Rectal smooth muscle tissue (tissue), 1 donor: Measurements from ENCODE around the gene USP30.
"Not testable (repeated sequence)": the region's sequence is repeated elsewhere in the genome, so short reads cannot be mapped to it uniquely, and the experiment has no call there.

Experiments used
- H3K27ac ChIP-seq: one replicate; pipeline ENCODE4 v1.7.0; 2013; ENCODE audit warnings: low read depth, low read length, inconsistent platforms
- H3K27me3 ChIP-seq: one replicate; pipeline ENCODE4 v1.7.0; 2013; ENCODE audit warnings: low read length; ENCODE audit not compliant: control insufficient read depth, insufficient read depth
- H3K36me3 ChIP-seq: one replicate; pipeline ENCODE4 v1.7.0; 2013; ENCODE audit warnings: low read length; ENCODE audit not compliant: control insufficient read depth, insufficient read depth
- H3K4me1 ChIP-seq: one replicate; pipeline ENCODE4 v1.7.0; 2013; ENCODE audit warnings: low read length; ENCODE audit not compliant: control insufficient read depth, insufficient read depth
- H3K4me3 ChIP-seq: one replicate; pipeline ENCODE4 v1.7.0; 2013; ENCODE audit warnings: low read length
- H3K9ac ChIP-seq: one replicate; pipeline ENCODE4 v1.7.0; 2013; ENCODE audit warnings: low read length

The USP30 gene

DNA sequence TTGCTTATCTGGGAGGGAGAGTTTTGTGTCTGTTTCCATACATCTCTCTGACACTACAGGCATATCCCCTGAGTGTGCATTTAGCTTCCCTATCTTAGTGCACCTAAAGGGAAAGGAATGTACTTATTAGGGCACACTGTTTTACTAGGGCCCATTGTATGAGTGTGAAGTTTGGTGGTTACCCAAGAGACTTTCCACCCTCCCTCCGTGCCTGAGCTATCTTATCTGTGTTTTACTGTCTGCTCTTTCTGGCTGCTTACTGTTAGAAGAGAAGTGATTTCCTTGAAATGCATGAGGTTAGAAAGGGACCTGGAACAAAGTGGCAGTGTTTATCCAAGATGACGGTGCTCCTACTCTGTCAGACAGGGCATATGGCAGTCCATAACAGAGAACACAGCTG, 23.0 kb upstream of the USP30 start:
- Histone ChIP-seq H3K4me3 (no peak overlapping the region), H3K27me3 (no peaks in the 10 kb centered on the region), H3K9ac (no peak overlapping the region), H3K4me1 (no peaks in the 10 kb centered on the region), H3K36me3 (no peaks in the 10 kb centered on the region), H3K27ac (no peak overlapping the region)

GRCh38 chr12:109033239-109034196, 18.9 kb upstream of the USP30 start:
- H3K27ac ChIP-seq: no peak overlapping the region
- no peaks in the 10 kb centered on the region for H3K27me3 ChIP-seq
- H3K4me1 ChIP-seq: no peaks in the 10 kb centered on the region
- H3K4me3 ChIP-seq: no peak overlapping the region
- H3K9ac ChIP-seq: no peak overlapping the region
- H3K36me3 ChIP-seq: no peaks in the 10 kb centered on the region

GRCh38 chr12:109036975-109037374, 15.4 kb upstream of the USP30 start:
- no peaks in the 10 kb centered on the region for H3K36me3 ChIP-seq
- H3K4me1 ChIP-seq: no peaks in the 10 kb centered on the region
- no peak overlapping the region for H3K4me3 ChIP-seq
- no peak overlapping the region for H3K27ac ChIP-seq
- no peaks in the 10 kb centered on the region for H3K27me3 ChIP-seq
- no peak overlapping the region for H3K9ac ChIP-seq

DNA sequence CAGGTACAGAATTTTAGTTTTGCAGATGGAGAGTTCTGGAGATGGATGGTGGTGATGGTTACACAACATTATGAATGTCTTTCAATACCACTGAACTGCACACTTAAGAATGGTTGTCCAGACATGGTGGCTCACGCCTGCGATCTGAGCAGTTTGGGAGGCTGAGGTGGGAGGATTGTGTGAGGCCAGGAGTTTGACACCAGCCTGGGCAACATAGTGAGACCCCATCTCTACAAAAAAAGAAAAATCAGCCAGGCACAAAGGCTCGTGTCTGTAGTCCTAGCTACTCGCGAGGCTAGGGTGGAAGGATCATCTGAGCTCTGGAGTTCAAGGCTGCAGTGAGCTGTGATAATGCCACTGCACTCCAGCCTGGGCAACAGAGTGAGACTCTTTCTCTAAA, 8.1 kb upstream of the USP30 start:
- H3K4me3 ChIP-seq: no peak overlapping the region
- H3K27ac ChIP-seq: no peak overlapping the region

DNA sequence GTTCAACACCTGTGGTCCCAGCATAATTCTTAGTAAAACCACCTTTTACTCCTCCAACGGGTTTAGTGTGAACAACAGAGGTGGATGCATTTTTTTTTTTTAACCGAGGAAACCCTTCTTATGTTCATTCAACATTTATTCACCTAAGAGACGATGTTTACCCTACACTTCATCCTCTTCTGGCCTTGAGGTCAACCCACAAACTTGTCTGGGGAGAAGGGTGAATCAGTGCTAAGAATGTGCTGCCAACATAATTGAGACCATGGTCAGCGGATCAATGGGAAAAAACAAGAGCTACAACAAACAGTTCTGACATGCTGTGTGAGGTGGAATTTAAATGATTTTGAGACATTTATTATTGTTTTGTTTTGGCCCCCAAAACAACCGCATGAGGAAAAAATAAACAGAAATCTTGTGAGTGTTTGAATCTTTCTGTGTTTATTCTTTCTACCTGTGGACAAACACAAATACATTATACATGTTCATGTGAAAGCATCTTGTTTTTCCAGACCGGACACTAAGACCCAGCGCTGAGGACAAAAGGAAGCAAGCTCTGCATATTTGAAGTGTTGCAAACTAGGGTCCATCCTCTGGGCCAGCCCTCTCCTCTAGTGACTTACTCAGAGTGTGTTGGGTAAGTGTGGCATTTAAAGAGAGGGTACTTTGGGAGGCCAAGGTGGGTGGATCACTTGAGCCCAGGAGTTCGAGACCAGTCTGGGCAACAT, 5.1 kb upstream of the USP30 start:
- Histone ChIP-seq H3K27ac (no peak overlapping the region), H3K4me1 (peaks cover 3% of the 10 kb centered on the region), H3K4me3 (no peak overlapping the region), H3K9ac (no peak overlapping the region), H3K36me3 (no peaks in the 10 kb centered on the region), H3K27me3 (no peaks in the 10 kb centered on the region)

More for the DNA sequence above, 8.1 kb upstream of the USP30 start:
- Histone ChIP-seq H3K36me3 (no peaks in the 10 kb centered on the region), H3K9ac (no peak overlapping the region), H3K4me1 (no peaks in the 10 kb centered on the region), H3K27me3 (no peaks in the 10 kb centered on the region)

- H3K4me3 ChIP-seq, H3K27me3 ChIP-seq, H3K36me3 ChIP-seq, H3K27ac ChIP-seq, H3K4me1 ChIP-seq, H3K9ac ChIP-seq: not testable (repeated sequence)
Measured at GRCh38 chr12:109048706-109049105, 3.7 kb upstream of the USP30 start.

GRCh38 chr12:109049794-109050193, 2.6 kb upstream of the USP30 start:
- not testable (repeated sequence) for H3K27me3 ChIP-seq, H3K9ac ChIP-seq, H3K36me3 ChIP-seq, H3K27ac ChIP-seq, H3K4me1 ChIP-seq, H3K4me3 ChIP-seq

- H3K27me3 ChIP-seq: no peaks in the 10 kb centered on the region
- H3K9ac ChIP-seq: peak overlapping the region; percentile 8
- H3K4me3 ChIP-seq: peak overlapping the region; percentile 69
- H3K4me1 ChIP-seq: peaks cover 3% of the 10 kb centered on the region
- H3K36me3 ChIP-seq: no peaks in the 10 kb centered on the region
- H3K27ac ChIP-seq: peak overlapping the region; percentile 70
Measured at GRCh38 chr12:109052097-109052413, 321 bp upstream of the USP30 start.

- Histone ChIP-seq H3K4me3 (peak overlapping the region; percentile 69), H3K9ac (peak overlapping the region; percentile 70), H3K36me3 (no peaks in the 10 kb centered on the region), H3K27ac (peak overlapping the region; percentile 70), H3K4me1 (peaks cover 3% of the 10 kb centered on the region), H3K27me3 (no peaks in the 10 kb centered on the region)
Measured at GRCh38 chr12:109053382-109054123, 1.2 kb downstream of the USP30 start.

- H3K4me1 ChIP-seq, H3K27me3 ChIP-seq, H3K27ac ChIP-seq, H3K9ac ChIP-seq, H3K36me3 ChIP-seq: not testable (repeated sequence)
- H3K4me3 ChIP-seq: peak overlapping the region; percentile 69
Measured at GRCh38 chr12:109054124-109054513, 1.7 kb downstream of the USP30 start.

- Histone ChIP-seq H3K4me3 (no peak overlapping the region), H3K4me1 (peaks cover 3% of the 10 kb centered on the region), H3K9ac (no peak overlapping the region), H3K27ac (no peak overlapping the region), H3K36me3 (no peaks in the 10 kb centered on the region), H3K27me3 (no peaks in the 10 kb centered on the region)
Measured at GRCh38 chr12:109054520-109054919, 2.1 kb downstream of the USP30 start.

DNA sequence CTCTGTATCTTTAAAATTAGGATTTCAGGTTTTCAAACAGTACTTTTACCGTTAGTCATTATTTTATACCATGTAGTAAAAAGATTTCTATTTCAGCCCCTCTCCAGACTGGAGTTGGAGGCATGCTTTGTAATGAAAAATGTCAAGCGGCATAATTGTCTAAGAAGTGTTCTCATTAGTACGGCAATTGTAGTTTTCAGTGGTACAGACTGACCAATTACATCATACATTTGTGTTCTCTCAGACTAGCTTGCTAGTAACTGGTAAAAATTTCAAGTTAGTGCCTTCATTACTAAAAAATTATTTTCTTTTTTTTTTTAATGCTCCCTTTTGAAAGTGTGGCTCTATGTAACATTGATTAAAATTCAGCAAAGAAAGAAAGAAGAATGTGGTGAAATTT, 4.5 kb downstream of the USP30 start:
- Histone ChIP-seq H3K27ac (no peak overlapping the region), H3K27me3 (no peaks in the 10 kb centered on the region), H3K4me1 (peaks cover 3% of the 10 kb centered on the region), H3K4me3 (no peak overlapping the region), H3K36me3 (no peaks in the 10 kb centered on the region), H3K9ac (no peak overlapping the region)
